Stimulated activated CD4-positive, alpha-beta T cell treated with anti-CD3 and anti-CD28 coated beads, Interleukin-4, amount 100 ng/mL, for 24 hours (primary cell): ENCODE results near the gene SPEM3.
"Not testable (repeated sequence)": the region's sequence is repeated elsewhere in the genome, so short reads cannot be mapped to it uniquely, and the experiment has no call there.

Experiments used
- DNase-seq: peaks from one replicate; pipeline ENCODE4 v3.0.0-alpha.2; 2020

Gene SPEM3

GRCh38 chr17:7443499-7444485, 15.1 kb downstream of the SPEM3 start:
- DNase-seq = no peak

DNA sequence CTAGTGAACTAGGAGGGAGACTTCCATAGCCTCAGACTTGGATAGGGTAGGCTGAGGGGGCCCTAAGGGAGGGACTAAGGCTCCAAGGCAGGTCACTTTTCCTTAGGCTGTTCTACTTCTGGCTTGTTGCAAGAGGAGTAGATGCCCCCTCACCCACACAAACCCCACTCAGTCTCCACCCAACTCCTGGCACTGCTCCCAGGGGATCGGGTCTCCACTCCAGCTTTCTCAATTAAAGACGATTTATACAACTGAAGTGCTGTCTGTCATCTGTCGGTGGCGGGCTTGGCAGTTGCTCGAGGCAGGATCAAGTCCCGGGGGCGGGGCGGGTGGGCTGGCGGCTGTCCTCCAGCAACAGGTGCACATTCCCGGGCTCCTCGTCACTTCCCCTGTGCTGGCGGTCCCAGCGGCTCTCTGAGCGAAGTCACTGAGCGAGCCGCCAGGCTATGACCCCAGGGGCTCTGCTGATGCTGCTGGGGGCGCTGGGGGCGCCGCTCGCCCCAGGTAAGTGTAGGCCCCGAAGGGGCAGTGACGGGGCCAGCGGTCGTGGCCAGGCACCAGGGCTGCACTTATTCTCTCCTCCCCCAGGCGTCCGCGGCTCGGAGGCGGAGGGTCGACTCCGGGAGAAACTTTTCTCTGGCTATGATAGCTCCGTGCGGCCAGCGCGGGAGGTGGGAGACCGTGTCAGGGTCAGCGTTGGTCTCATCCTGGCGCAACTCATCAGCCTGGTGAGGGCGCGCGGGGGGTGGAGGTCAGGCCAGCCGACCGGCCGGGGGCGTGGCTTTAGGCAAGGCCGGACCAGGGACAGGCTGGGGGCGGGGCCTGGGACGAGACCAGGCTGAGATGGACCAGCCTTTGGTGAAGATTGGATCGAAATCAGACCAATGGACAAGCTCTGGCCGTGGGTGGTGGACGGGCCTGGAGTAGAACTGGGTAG, 16.3 kb downstream of the SPEM3 start, which contains the start of gene CHRNB1:
Gene CHRNB1, plus strand, starts transcription at position 380 of the 937 bp plus-strand sequence. Its CDS starts 67 bp downstream, at position 447.
- DNase-seq = no peak

- DNase-seq = no peak
These were observed 16.9 kb downstream of the SPEM3 start for GRCh38 chr17:7445619-7445968.

- DNase-seq = no peak
These were observed 19.8 kb downstream of the SPEM3 start for GRCh38 chr17:7448461-7448860.

GRCh38 chr17:7459961-7460545, 31.4 kb downstream of the SPEM3 start:
- no peak for DNase-seq

DNA sequence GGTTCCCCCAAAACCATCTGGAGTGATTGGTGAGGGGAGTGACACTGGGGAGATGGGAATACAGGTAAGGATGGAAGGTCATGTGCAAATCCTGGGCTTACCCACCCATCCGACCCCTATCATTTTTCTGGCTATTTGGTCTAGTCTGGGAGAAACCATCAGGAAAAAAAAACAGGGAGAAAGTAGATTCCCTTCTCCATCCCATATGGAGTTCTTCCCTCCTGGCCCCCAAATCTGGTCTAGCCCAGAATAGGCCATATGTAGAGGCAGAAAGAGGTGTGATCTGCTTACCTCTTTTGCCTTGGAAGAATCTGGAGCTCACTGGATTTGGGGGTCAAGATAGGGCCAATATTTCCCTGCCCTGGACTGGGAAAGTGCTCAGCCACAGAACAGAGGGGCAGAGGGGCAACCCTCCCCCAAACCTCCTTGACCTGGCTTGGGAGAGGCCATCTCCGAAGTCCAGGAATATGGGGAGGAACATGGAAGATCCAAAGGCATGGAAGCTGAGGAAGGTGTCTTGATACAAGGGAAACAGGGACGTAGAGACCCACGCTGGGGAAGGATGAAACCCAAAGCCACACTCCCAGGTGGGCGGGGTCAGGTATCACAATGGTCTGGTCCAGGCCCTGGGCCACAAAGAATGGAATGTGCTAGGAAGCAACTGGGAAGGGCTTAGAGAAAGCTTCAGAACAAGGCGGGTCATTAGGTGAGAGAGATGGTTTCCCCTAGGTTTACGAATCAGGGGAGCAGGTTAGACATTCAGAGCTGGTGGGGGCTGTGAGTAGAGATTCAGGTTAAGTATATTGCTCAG, 32.4 kb downstream of the SPEM3 start:
- no peak for DNase-seq

DNA sequence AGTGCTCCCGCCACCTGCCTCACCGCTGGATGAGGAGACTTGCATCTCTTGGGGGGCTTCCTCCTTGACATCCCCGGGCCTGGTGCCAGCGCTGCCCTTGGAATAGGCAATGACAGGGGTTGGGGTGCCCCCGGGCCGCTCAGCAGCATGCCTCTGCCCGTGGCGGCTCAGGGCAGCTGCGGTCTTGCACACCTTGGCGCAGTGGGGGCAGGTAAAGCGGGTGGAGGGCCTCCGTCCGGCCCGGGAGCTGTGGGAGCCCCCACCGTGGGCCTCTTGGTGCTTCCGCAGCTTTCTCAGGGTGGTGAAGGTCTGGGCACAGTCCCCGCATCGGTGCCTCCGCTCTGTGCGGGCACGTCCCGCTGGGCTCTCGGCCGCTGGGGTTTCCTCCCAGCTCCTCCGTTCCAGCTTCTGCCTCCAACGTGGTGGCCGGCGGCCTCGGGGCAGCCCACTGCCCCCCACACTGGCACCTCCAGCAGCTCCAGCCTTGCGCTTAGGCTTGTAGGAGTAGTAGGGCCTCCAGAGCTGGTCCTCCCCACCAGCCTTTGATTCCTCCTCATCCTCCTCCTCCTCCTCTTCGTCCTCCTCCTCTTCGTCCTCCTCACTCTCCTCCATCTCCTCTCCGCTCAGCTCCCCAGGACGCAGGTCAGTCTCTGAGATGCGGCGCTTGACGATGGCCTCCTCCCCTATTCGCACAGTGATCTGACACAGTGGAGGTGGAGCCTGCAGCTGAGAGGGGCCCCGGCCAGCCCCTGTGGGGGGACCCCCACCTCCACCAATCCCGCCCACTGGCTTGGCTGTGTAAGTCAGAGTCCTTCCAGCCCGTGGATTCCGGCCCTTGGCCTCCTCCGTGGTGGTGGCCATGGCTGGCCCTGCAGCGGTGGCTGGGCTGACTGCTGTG, 34.1 kb downstream of the SPEM3 start:
- no peak for DNase-seq

- no peak for DNase-seq
These were observed 34.8 kb downstream of the SPEM3 start for GRCh38 chr17:7463372-7463846.

DNA sequence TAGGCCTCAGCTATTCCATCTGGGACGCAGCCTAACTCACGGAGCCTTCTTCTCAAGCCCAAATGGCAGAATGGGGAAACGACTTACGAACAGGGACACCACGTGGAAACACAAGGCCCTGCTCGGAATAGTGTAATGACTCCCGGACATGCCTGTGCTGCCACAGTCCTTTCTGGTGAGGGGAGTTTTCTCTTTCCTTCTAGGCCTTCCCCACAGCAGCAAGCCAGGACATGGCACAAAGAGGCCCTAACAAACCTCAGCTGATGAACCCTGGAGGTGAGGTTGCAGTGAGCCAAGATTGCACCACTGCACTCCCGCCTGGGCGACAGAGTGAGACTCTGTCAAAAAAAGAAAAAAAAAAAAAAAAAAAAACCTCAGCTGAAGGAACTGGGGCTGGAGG, 35.4 kb downstream of the SPEM3 start:
- DNase-seq = no peak

GRCh38 chr17:7465597-7466275, 37.1 kb downstream of the SPEM3 start:
- DNase-seq = no peak

GRCh38 chr17:7466318-7466638, 37.6 kb downstream of the SPEM3 start:
- no peak for DNase-seq

- no peak for DNase-seq
These were observed 38.1 kb downstream of the SPEM3 start for GRCh38 chr17:7466639-7467341.

DNA sequence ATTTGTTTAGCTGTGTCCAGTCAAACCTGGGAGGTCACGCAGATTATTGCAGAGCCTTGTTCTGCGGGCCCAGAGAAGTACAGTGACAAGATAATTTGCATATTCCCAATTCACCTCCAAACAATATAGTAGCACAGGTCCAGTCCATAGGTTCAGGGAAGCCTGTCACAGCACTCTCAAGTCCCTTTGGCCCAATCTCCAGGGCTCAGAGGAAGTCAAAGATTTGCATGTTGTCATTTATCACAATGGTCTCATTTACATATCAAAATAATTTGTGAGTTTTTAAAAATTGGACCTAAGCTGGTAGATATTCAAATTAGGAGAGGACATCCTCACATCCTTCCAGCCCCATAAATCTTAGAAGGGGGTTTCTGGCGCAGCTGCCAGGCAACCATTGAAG, 38.8 kb downstream of the SPEM3 start:
- DNase-seq = no peak

- no peak for DNase-seq
These were observed 39.6 kb downstream of the SPEM3 start for GRCh38 chr17:7468290-7468689.

- no peak for DNase-seq
These were observed 40.2 kb downstream of the SPEM3 start for GRCh38 chr17:7468804-7469389.

DNA sequence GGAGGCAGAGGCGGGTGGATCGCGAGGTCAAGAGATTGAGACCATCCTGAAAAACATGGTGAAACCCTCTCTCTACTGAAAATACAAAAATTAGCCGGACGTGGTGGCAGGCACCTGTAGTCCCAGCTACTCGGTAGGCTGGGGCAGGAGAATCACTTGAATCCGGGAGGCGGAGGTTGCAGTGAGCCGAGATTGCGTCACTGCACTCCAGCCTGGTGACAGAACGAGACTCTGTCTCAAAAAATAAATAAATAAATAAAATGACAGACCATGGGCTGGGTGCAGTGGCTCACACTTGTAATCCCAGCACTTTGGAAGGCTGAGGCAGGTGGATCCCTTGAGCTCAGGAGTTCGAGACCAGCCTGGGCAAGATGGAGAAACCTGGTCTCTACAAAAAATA, 41.2 kb downstream of the SPEM3 start:
- not testable (repeated sequence) for DNase-seq

DNA sequence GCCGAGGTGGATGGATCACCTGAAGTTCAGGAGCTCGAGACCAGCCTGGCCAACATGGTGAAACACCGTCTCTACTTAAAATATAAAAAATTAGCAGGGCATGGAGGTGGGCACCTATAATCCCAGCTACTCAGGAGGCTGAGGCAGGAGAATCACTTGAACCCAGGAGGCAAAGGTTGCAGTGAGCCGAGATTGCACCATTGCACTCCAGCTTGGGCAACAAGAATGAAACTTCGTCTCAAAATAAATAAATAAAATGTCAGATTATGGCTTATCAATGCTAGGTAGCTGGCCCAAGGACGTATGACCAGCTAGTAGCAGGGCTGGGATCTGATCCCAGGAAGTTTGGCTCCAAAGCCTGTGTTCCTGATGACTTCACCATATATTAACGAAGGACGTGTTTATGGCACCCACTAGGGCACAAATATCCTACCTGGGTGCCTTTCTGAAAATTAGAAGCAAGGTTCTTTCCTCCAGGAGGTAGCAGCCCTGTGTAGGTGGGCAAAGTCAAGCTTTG, 41.9 kb downstream of the SPEM3 start:
- DNase-seq = not testable (repeated sequence)

DNA sequence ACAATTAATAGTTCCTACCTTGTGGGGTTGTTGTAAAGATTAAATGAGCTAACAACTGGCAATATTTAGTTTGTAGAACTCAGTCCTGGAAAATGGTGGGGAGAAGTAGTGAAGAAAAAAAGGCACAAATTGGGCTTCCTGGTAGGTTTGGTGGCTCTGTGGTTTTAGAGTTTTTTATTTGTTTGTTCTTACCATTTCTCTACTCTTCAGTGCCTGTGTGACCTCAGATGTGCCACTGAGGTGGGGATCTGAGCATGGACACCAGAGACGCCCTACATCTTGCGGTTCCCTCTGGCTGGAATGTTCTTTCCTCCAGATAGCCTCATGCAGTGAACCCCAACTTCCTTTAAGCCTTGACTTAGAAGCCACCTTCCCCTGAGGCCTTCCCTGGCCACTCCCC, 43.1 kb downstream of the SPEM3 start:
- no peak for DNase-seq

DNA sequence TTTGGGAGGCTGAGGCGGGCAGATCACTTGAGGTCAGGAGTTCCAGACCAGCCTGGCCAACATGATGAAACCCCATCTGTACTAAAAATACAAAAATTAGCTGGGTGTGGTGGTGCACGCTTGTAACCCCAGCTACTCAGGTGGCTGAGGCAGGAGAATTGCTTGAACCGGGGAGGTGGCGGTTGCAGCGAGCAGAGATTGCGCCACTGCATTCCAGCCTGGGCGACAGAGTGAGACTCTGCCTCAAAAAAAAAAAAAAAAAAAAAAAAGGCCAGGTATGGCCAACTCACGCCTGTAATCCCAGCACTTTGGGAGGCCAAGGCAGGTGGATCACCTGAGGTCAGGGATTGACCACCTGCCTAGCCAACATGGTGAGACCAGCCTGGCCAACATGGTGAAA, 46.1 kb downstream of the SPEM3 start:
- DNase-seq = not testable (repeated sequence)
